C4-2B (cell line): Measurements from ENCODE around the gene ME1.

Experiments
- H3K27ac ChIP-seq: fragments of 450-650 bp; 2 replicates; pipeline ENCODE4 v1.5.1; 2017
- ZFX ChIP-seq: fragments of 450-650 bp; IDR thresholded peaks from 2 replicates; pipeline ENCODE4 v1.6.1; 2017
- TF ChIP-seq, protein P1 (sequence below): fragments of 450-650 bp; conservative IDR thresholded peaks from 2 replicates; pipeline ENCODE4 v1.5.1; 2017; ENCODE audit warnings: mild to moderate bottlenecking

The ME1 gene

DNA sequence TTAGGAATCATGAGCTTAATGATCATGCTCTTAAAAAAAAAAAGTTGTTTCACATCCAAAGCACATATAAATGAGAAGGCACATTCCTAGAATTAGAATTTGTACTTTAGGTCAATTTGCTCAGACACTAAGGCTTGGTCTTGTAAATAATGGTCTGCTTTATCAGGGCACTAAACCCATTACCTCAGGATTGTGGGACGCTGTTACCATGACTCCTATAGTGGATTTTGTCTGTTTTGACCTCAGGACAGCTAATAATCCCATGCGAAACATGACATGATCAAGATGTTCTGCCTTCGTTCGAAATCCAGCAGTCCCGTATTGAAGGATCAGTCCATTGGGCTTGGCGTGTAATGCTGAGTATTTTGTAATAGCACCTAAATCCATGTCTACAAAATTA lies 240.2 kb downstream of the ME1 start:
- H3K27ac ChIP-seq, result no peak overlapping the region
- no peak for TF ChIP-seq ZFX
- TF ChIP-seq, protein P1, sequence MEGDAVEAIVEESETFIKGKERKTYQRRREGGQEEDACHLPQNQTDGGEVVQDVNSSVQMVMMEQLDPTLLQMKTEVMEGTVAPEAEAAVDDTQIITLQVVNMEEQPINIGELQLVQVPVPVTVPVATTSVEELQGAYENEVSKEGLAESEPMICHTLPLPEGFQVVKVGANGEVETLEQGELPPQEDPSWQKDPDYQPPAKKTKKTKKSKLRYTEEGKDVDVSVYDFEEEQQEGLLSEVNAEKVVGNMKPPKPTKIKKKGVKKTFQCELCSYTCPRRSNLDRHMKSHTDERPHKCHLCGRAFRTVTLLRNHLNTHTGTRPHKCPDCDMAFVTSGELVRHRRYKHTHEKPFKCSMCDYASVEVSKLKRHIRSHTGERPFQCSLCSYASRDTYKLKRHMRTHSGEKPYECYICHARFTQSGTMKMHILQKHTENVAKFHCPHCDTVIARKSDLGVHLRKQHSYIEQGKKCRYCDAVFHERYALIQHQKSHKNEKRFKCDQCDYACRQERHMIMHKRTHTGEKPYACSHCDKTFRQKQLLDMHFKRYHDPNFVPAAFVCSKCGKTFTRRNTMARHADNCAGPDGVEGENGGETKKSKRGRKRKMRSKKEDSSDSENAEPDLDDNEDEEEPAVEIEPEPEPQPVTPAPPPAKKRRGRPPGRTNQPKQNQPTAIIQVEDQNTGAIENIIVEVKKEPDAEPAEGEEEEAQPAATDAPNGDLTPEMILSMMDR, result no peak

DNA sequence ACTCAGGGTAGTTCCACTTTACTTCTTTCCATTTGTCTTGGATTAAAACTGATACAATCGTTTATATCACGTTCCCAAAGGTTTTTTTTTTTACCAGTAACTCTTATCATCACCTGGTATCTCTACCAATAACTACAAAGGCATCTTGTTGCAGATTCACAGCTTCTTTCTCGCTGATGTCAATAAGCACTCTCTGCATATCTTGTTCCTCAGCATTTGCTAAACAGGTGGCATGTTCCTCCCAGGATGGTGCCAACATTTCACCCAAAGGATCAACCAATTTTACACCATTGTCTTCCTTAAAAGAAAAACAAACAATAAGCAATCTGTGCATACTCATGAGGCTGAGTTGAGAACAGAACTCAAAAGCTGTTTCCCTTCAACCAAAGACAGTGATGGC lies 242.3 kb downstream of the ME1 start:
- TF ChIP-seq, protein P1, result no peak
- TF ChIP-seq ZFX, result no peak
- H3K27ac ChIP-seq, result no peak overlapping the region

DNA sequence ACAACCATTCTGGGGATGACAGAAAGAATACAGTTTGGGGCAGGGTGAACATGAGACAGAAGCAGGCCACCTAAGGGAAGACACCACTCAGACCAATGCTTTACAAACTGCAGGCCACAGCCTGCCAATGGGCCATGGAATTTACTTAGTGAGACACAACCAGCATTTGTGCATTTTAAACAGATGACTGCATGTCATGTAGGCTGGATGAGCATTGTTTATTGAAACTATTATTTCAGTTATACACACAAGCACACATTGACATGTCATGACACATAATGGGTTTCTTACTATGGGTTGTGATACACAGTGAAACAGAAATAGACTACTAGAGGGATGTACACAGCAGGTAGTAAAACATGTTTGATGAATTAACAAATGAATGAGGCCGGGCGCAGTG lies 245.8 kb downstream of the ME1 start:
- H3K27ac ChIP-seq, result no peak overlapping the region
- TF ChIP-seq, protein P1, result no peak
- no peak for TF ChIP-seq ZFX

DNA sequence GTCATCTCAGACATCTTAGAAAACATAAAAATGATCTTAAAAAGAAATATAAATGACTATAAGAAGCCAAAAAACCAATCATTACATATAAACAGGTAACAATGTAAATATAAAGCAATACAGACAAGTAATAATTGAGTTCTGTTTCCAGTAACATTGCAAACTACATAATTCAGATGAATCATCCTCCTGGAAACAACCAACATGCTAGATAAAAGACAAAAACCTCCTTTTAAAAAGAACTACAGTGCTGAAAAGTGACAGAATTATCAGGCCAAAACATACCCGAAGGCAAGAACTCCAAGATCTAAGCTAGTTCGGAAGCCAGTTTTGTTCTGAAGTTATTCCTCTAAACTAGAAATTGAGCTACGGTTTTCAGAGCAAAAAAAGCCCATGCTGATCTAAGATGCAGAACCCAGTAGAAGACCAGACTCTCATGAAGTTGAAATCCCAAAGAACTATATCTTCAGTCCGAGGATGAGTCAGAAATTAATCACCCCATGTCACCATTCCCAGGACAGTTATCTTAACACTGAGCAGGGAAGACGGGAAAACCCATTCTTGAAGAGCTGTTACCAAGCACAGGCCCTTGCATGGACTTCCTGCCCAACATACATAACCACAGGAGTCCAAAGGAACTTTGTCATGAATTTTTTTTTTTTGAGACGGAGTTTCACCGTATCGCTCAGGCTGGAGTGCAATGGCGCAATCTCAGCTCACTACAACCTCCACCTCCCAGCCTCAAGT lies 247.6 kb downstream of the ME1 start:
- H3K27ac ChIP-seq, result no peak overlapping the region
- no peak for TF ChIP-seq ZFX
- TF ChIP-seq, protein P1, result no peak

DNA sequence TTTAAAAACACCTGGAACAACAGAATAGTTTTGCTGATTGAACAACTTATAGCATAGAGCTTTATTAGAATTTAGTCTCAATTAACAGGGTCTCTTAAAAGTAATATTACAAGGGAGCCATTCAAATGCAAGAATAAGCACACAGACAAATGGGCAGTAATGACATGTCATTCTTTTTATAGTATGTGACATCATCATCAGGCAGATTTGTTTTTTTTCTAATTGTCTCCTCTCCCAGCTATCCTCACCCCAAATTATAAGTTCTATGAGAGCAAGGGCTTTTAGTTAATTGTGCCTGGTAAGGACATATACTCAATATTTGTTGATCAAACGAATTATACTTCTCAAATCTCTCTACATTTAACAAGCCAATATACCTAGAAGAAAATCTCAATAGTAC lies 248.7 kb downstream of the ME1 start:
- TF ChIP-seq, protein P1, result no peak
- TF ChIP-seq ZFX, result no peak
- no peak overlapping the region for H3K27ac ChIP-seq

DNA sequence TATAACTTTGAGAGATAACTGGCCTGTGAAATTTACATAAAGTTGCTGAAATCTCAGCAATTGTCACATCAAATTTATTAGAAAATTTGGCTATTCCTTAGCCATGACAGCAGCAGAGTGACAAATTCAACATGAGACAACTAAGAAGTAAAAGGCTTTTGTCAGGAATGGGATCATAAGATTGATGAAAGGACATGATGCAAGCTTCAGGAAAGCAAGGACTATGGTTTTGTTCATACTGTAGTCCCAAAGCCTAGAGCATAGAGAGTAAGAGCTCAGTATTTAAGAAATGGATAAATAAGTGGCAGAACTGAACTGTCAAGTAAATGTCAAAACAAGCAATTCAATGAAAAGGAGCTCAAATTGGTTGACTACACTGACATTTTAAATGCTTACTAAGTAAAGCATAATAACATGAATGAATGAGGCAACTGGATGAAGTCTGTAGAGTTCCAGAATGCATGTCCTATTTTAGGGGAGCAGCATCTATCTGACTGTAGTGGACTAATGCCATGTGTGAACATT lies 250.4 kb downstream of the ME1 start:
- no peak for TF ChIP-seq ZFX
- TF ChIP-seq, protein P1, result no peak
- H3K27ac ChIP-seq, result no peak overlapping the region

DNA sequence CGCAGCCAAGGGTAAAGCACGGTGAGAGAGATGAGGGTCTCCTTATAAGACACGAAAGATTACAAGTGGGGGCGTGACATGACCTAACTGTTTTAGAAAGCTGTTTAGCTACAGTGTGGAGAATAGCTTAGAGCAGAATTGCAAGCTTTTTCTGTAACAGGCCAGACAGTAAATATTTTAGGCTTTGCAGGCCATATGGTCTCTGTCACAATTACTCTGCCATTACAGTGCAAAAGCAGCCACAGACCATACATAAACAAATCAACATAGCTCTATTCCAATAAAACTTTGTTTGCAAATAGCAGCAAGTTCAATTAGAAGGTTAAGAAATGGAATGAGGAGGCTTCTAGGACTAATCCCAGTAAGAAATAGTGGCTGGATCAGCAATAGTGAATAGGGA lies 254.6 kb downstream of the ME1 start:
- H3K27ac ChIP-seq, result no peak overlapping the region
- TF ChIP-seq, protein P1, result no peak
- no peak for TF ChIP-seq ZFX
